ENCODE measurements around the gene ORMDL2. TPM values are rescaled to one million over a fixed set of nuclear protein-coding genes. Genes with fewer than 3 reads are reported as not detected.

ORMDL2 gene
- total and polyA plus RNA-seq, 2 experiments from 2014 or later = 28.6 to 106 TPM

- TF ChIP-seq CTCF (IDR thresholded peaks at IDR 0.05; ENCODE audit: poor library complexity) (no peak), EZH2 (IDR thresholded peaks at IDR 0.05; ENCODE audit: borderline replicate concordance) (no peak), EZH2phosphoT487 (IDR thresholded peaks at IDR 0.05; ENCODE audit: low read depth, severe bottlenecking, unreplicated experiment) (no peak)
- Histone ChIP-seq H3K9me2 (replicated peaks; ENCODE audit: insufficient read depth) (no peaks in the 10 kb centered on the region), H3K4me2 (peak overlapping the region; percentile 86), H3K36me3 (replicated peaks; ENCODE audit: insufficient read depth, low read depth) (no peaks in the 10 kb centered on the region), H3K9me3 (ENCODE audit: low read depth) (no peaks in the 10 kb centered on the region), H3K27me3 (no peaks in the 10 kb centered on the region), H3K27ac (no peak overlapping the region), H2AFZ (no peak overlapping the region), H3K4me3 (no peak overlapping the region), H3K79me2 (peaks cover 83% of the 10 kb centered on the region), H3K4me1 (ENCODE audit: insufficient read depth) (peaks cover 8% of the 10 kb centered on the region), H4K20me1 (ENCODE audit: insufficient read depth, poor library complexity, severe bottlenecking) (peaks cover 64% of the 10 kb centered on the region)
- no peak for DNase-seq (ENCODE audit: low spot score)
- WGBS (ENCODE audit: low lambda C conversion rate, missing lambda C conversion rate) = 89% methylated on average over 12 of the region's 12 CpGs
These were observed 2.4 kb upstream of the ORMDL2 start for GRCh38 chr12:55815473-55815872.

- Histone ChIP-seq H4K20me1 (ENCODE audit: insufficient read depth, poor library complexity, severe bottlenecking) (peaks cover 50% of the 10 kb centered on the region), H3K27me3 (no peaks in the 10 kb centered on the region), H3K4me3 (peak overlapping the region; percentile 70), H3K9me2 (replicated peaks; ENCODE audit: insufficient read depth) (no peaks in the 10 kb centered on the region), H2AFZ (peak overlapping the region; percentile 62), H3K4me1 (ENCODE audit: insufficient read depth) (peaks cover 8% of the 10 kb centered on the region), H3K27ac (peak overlapping the region; percentile 90), H3K79me2 (peaks cover 69% of the 10 kb centered on the region), H3K36me3 (replicated peaks; ENCODE audit: insufficient read depth, low read depth) (no peaks in the 10 kb centered on the region), H3K4me2 (peak overlapping the region; percentile 86), H3K9me3 (ENCODE audit: low read depth) (no peaks in the 10 kb centered on the region)
- TF ChIP-seq EZH2phosphoT487 (IDR thresholded peaks at IDR 0.05; ENCODE audit: low read depth, severe bottlenecking, unreplicated experiment) = no peak
- TF ChIP-seq EZH2 (IDR thresholded peaks at IDR 0.05; ENCODE audit: borderline replicate concordance) = no peak
- TF ChIP-seq CTCF (IDR thresholded peaks at IDR 0.05; ENCODE audit: poor library complexity) = no peak
- under 1% methylated on average over 14 of the region's 14 CpGs for WGBS (ENCODE audit: low lambda C conversion rate, missing lambda C conversion rate)
- DNase-seq (ENCODE audit: low spot score) = peak; percentile 49
These were observed 928 bp upstream of the ORMDL2 start for GRCh38 chr12:55816881-55817344.

GRCh38 chr12:55818140-55818728 is 393 bp downstream of the ORMDL2 start:
- no peak for DNase-seq (ENCODE audit: low spot score)
- Histone ChIP-seq H3K27ac (peak overlapping the region; percentile 28), H3K4me2 (peak overlapping the region; percentile 87), H3K4me1 (ENCODE audit: insufficient read depth) (peaks cover 8% of the 10 kb centered on the region), H2AFZ (peak overlapping the region; percentile 33), H3K4me3 (peak overlapping the region; percentile 43), H3K79me2 (peaks cover 55% of the 10 kb centered on the region), H3K9me3 (ENCODE audit: low read depth) (no peaks in the 10 kb centered on the region), H3K36me3 (replicated peaks; ENCODE audit: insufficient read depth, low read depth) (no peaks in the 10 kb centered on the region), H3K27me3 (no peaks in the 10 kb centered on the region), H3K9me2 (replicated peaks; ENCODE audit: insufficient read depth) (no peaks in the 10 kb centered on the region), H4K20me1 (ENCODE audit: insufficient read depth, poor library complexity, severe bottlenecking) (peaks cover 36% of the 10 kb centered on the region)
- WGBS (ENCODE audit: low lambda C conversion rate, missing lambda C conversion rate) = 7% methylated on average over 14 of the region's 17 CpGs
- TF ChIP-seq CTCF (IDR thresholded peaks at IDR 0.05; ENCODE audit: poor library complexity) = no peak
- no peak for TF ChIP-seq EZH2 (IDR thresholded peaks at IDR 0.05; ENCODE audit: borderline replicate concordance)
- no peak for TF ChIP-seq EZH2phosphoT487 (IDR thresholded peaks at IDR 0.05; ENCODE audit: low read depth, severe bottlenecking, unreplicated experiment)

Measured in hepatocyte (in vitro differentiated cells).